Gastroesophageal sphincter (tissue), 3 donors: Measurements from ENCODE around the gene CPN1.

ENCODE experiments used
- EP300 ChIP-seq: sonication (generic); formaldehyde crosslinking; IDR thresholded peaks from one replicate; pipeline ENCODE4 v1.6.1; 2017; ENCODE audit warnings: antibody characterized with exemption, mild to moderate bottlenecking
- POLR2A ChIP-seq, 2 donors: fragments of 450-650 bp; IDR thresholded peaks; one replicate each; pipeline ENCODE4 v1.6.1; 2017; ENCODE audit warnings: antibody characterized with exemption in 2 of 2, mild to moderate bottlenecking in 2 of 2, moderate library complexity in 1 of 2
- POLR2AphosphoS5 ChIP-seq: sonication (generic); formaldehyde crosslinking; IDR thresholded peaks from one replicate; pipeline ENCODE4 v1.6.1; 2017; ENCODE audit warnings: antibody characterized with exemption
- TF ChIP-seq, protein P1 (sequence below), 4 experiments: fragments of 200-600 bp in 2 of 4; fragments of 450-650 bp in 2 of 4; sonication (generic) in 1 of 4; IDR thresholded peaks; one replicate each; pipeline ENCODE4 v1.5.1; 2017 to 2019; ENCODE audit warnings: antibody characterized with exemption in 4 of 4, mild to moderate bottlenecking in 2 of 4, moderate library complexity in 2 of 4

DNA sequence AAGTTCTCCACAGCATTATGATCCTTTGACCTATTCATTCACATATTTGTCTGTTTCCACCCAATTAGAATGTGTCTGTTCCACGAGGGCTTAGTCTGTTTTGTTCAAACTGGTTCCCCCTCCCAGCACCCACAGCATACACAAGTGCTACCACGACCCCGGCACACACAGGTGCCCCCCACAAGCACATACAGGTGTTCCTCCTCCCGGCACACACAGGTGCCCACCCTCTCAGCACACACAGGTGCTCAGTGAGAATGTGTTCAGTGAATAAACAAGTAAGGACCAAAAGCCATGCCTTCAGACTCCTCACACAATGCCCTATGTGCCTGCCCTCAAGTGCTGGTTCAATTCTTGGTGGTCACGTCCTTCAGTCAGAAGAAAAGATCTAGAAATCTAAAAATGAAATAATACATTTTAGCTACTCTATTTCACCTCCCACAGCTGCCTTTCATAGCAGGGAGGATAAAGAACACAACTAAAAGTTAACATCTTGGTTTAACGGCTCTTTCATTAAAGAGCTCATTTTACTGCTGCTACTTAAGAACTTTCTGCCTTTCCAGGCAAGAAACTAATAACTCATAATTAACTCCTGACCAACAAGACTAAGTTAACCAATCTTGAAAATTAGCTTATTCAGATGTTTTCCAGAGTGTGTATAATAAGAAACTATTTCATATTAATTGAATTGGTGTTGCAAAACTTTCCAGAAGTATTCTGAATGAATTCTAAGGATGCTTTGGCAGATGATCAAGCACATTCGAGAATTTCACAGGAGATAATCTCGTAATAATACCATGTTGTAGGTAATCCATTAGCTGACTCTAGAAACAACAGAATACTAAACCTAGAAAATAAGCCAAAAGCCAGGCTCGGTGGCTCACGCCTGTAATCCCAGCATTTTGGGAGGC, 74.2 kb downstream of the CPN1 start:
- TF ChIP-seq, protein P1, sequence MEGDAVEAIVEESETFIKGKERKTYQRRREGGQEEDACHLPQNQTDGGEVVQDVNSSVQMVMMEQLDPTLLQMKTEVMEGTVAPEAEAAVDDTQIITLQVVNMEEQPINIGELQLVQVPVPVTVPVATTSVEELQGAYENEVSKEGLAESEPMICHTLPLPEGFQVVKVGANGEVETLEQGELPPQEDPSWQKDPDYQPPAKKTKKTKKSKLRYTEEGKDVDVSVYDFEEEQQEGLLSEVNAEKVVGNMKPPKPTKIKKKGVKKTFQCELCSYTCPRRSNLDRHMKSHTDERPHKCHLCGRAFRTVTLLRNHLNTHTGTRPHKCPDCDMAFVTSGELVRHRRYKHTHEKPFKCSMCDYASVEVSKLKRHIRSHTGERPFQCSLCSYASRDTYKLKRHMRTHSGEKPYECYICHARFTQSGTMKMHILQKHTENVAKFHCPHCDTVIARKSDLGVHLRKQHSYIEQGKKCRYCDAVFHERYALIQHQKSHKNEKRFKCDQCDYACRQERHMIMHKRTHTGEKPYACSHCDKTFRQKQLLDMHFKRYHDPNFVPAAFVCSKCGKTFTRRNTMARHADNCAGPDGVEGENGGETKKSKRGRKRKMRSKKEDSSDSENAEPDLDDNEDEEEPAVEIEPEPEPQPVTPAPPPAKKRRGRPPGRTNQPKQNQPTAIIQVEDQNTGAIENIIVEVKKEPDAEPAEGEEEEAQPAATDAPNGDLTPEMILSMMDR (IDR thresholded peaks at IDR 0.05): no peak
- TF ChIP-seq EP300 (no peak), POLR2AphosphoS5 (no peak), POLR2A (IDR thresholded peaks at IDR 0.05) (no peak)
